Measurements from ENCODE around the gene GGACT.

Gene GGACT

GRCh38 chr13:100547791-100548201, 40.8 kb downstream of the GGACT start:
- DNase-seq (ENCODE audit: low read depth in 2 of 2), result no peak

GRCh38 chr13:100546713-100547405, 41.7 kb downstream of the GGACT start:
- DNase-seq (ENCODE audit: low read depth in 2 of 2), result no peak

GRCh38 chr13:100545684-100546061, 42.9 kb downstream of the GGACT start:
- no peak for DNase-seq (ENCODE audit: low read depth in 2 of 2)

- no peak for DNase-seq (ENCODE audit: low read depth in 2 of 2)
These were observed 43.5 kb downstream of the GGACT start for GRCh38 chr13:100544866-100545683.

- DNase-seq (ENCODE audit: low read depth in 2 of 2), result no peak
These were observed 44.6 kb downstream of the GGACT start for GRCh38 chr13:100543872-100544602.

GRCh38 chr13:100542826-100543156, 45.8 kb downstream of the GGACT start:
- DNase-seq (ENCODE audit: low read depth in 2 of 2), result no peak

- no peak for DNase-seq (ENCODE audit: low read depth in 2 of 2)
These were observed 46.4 kb downstream of the GGACT start for GRCh38 chr13:100541897-100542825.

- DNase-seq (ENCODE audit: low read depth in 2 of 2), result no peak
These were observed 48.0 kb downstream of the GGACT start for GRCh38 chr13:100540621-100541020.

- no peak for DNase-seq (ENCODE audit: low read depth in 2 of 2)
These were observed 50.6 kb downstream of the GGACT start for GRCh38 chr13:100537951-100538462.

GRCh38 chr13:100537486-100537885, 51.1 kb downstream of the GGACT start:
- DNase-seq (ENCODE audit: low read depth in 2 of 2), result no peak

- no peak for DNase-seq (ENCODE audit: low read depth in 2 of 2)
These were observed 51.9 kb downstream of the GGACT start for GRCh38 chr13:100536643-100537180.

- DNase-seq (ENCODE audit: low read depth in 2 of 2), result no peak
These were observed 53.0 kb downstream of the GGACT start for GRCh38 chr13:100535426-100536135.

- DNase-seq (ENCODE audit: low read depth in 2 of 2), result no peak
These were observed 53.7 kb downstream of the GGACT start for GRCh38 chr13:100534911-100535310.

- DNase-seq (ENCODE audit: low read depth in 2 of 2), result no peak
These were observed 54.3 kb downstream of the GGACT start for GRCh38 chr13:100534147-100534843.

- no peak for DNase-seq (ENCODE audit: low read depth in 2 of 2)
These were observed 55.0 kb downstream of the GGACT start for GRCh38 chr13:100533588-100534041.

GRCh38 chr13:100532836-100533435, 55.7 kb downstream of the GGACT start:
- DNase-seq (ENCODE audit: low read depth in 2 of 2), result no peak

- DNase-seq (ENCODE audit: low read depth in 2 of 2), result no peak
These were observed 56.4 kb downstream of the GGACT start for GRCh38 chr13:100532090-100532766.

GRCh38 chr13:100530671-100531213, 57.8 kb downstream of the GGACT start:
- DNase-seq (ENCODE audit: low read depth in 2 of 2), result no peak
